Measurements from ENCODE around the gene CFDP1.

The CFDP1 gene

GRCh38 chr16:75319513-75320411, 113.5 kb downstream of the CFDP1 start:
- Histone ChIP-seq H3K36me3 (ENCODE audit: insufficient read depth, low read length) (no peaks in the 10 kb centered on the region; the same call in none of the 2 replicates), H3K9ac (ENCODE audit: low read depth, low read length) (no peak overlapping the region), H3K4me1 (ENCODE audit: insufficient read depth, low read length) (peaks cover 14% of the 10 kb centered on the region; the same call in 1 of the 2 replicates), H3K9me3 (ENCODE audit: control insufficient read depth, insufficient read depth, low read length) (no peaks in the 10 kb centered on the region)

- no peak overlapping the region for H3K9ac ChIP-seq (ENCODE audit: low read depth, low read length)
- peaks cover 10% of the 10 kb centered on the region; the same call in 1 of the 2 replicates for H3K4me1 ChIP-seq (ENCODE audit: insufficient read depth, low read length)
- no peaks in the 10 kb centered on the region; the same call in none of the 2 replicates for H3K36me3 ChIP-seq (ENCODE audit: insufficient read depth, low read length)
- H3K9me3 ChIP-seq (ENCODE audit: control insufficient read depth, insufficient read depth, low read length): no peaks in the 10 kb centered on the region
These were observed 114.6 kb downstream of the CFDP1 start for GRCh38 chr16:75318737-75319136.

- H3K36me3 ChIP-seq (ENCODE audit: insufficient read depth, low read length): no peaks in the 10 kb centered on the region; the same call in none of the 2 replicates
- peaks cover 10% of the 10 kb centered on the region; the same call in 1 of the 2 replicates for H3K4me1 ChIP-seq (ENCODE audit: insufficient read depth, low read length)
- H3K9ac ChIP-seq (ENCODE audit: low read depth, low read length): no peak overlapping the region
- H3K9me3 ChIP-seq (ENCODE audit: control insufficient read depth, insufficient read depth, low read length): no peaks in the 10 kb centered on the region
These were observed 115.8 kb downstream of the CFDP1 start for GRCh38 chr16:75317532-75317931.

- no peak overlapping the region for H3K9ac ChIP-seq (ENCODE audit: low read depth, low read length)
- H3K4me1 ChIP-seq (ENCODE audit: insufficient read depth, low read length): peaks cover 10% of the 10 kb centered on the region; the same call in 1 of the 2 replicates
- H3K36me3 ChIP-seq (ENCODE audit: insufficient read depth, low read length): no peaks in the 10 kb centered on the region; the same call in none of the 2 replicates
- H3K9me3 ChIP-seq (ENCODE audit: control insufficient read depth, insufficient read depth, low read length): no peaks in the 10 kb centered on the region
These were observed 116.2 kb downstream of the CFDP1 start for GRCh38 chr16:75317101-75317522.

GRCh38 chr16:75315539-75316306, 117.6 kb downstream of the CFDP1 start:
- H3K36me3 ChIP-seq (ENCODE audit: insufficient read depth, low read length): no peaks in the 10 kb centered on the region; the same call in none of the 2 replicates
- peaks cover 9% of the 10 kb centered on the region; the same call in 1 of the 2 replicates for H3K4me1 ChIP-seq (ENCODE audit: insufficient read depth, low read length)
- H3K9ac ChIP-seq (ENCODE audit: low read depth, low read length): no peak overlapping the region
- H3K9me3 ChIP-seq (ENCODE audit: control insufficient read depth, insufficient read depth, low read length): no peaks in the 10 kb centered on the region

GRCh38 chr16:75312875-75313274, 120.4 kb downstream of the CFDP1 start:
- Histone ChIP-seq H3K9ac (ENCODE audit: low read depth, low read length) (no peak overlapping the region), H3K9me3 (ENCODE audit: control insufficient read depth, insufficient read depth, low read length) (no peaks in the 10 kb centered on the region), H3K4me1 (ENCODE audit: insufficient read depth, low read length) (no peaks in the 10 kb centered on the region), H3K36me3 (ENCODE audit: insufficient read depth, low read length) (no peaks in the 10 kb centered on the region; the same call in 1 of the 2 replicates)

GRCh38 chr16:75311383-75311938, 121.8 kb downstream of the CFDP1 start:
- no peaks in the 10 kb centered on the region for H3K9me3 ChIP-seq (ENCODE audit: control insufficient read depth, insufficient read depth, low read length)
- peaks cover 3% of the 10 kb centered on the region; the same call in 1 of the 2 replicates for H3K4me1 ChIP-seq (ENCODE audit: insufficient read depth, low read length)
- no peaks in the 10 kb centered on the region; the same call in 1 of the 2 replicates for H3K36me3 ChIP-seq (ENCODE audit: insufficient read depth, low read length)
- H3K9ac ChIP-seq (ENCODE audit: low read depth, low read length): no peak overlapping the region

GRCh38 chr16:75310541-75310940, 122.8 kb downstream of the CFDP1 start:
- Histone ChIP-seq H3K4me1 (ENCODE audit: insufficient read depth, low read length) (peaks cover 11% of the 10 kb centered on the region), H3K36me3 (ENCODE audit: insufficient read depth, low read length) (no peaks in the 10 kb centered on the region; the same call in 1 of the 2 replicates), H3K9ac (ENCODE audit: low read depth, low read length) (no peak overlapping the region), H3K9me3 (ENCODE audit: control insufficient read depth, insufficient read depth, low read length) (no peaks in the 10 kb centered on the region)

- Histone ChIP-seq H3K36me3 (ENCODE audit: insufficient read depth, low read length) (no peaks in the 10 kb centered on the region; the same call in 1 of the 2 replicates), H3K9me3 (ENCODE audit: control insufficient read depth, insufficient read depth, low read length) (no peaks in the 10 kb centered on the region), H3K4me1 (ENCODE audit: insufficient read depth, low read length) (peaks cover 17% of the 10 kb centered on the region), H3K9ac (ENCODE audit: low read depth, low read length) (no peak overlapping the region)
These were observed 123.3 kb downstream of the CFDP1 start for GRCh38 chr16:75309899-75310430.

GRCh38 chr16:75309156-75309555, 124.1 kb downstream of the CFDP1 start:
- Histone ChIP-seq H3K4me1 (ENCODE audit: insufficient read depth, low read length) (peaks cover 20% of the 10 kb centered on the region), H3K36me3 (ENCODE audit: insufficient read depth, low read length) (no peaks in the 10 kb centered on the region), H3K9me3 (ENCODE audit: control insufficient read depth, insufficient read depth, low read length) (no peaks in the 10 kb centered on the region), H3K9ac (ENCODE audit: low read depth, low read length) (no peak overlapping the region)

GRCh38 chr16:75308011-75308410, 125.3 kb downstream of the CFDP1 start:
- Histone ChIP-seq H3K9me3 (ENCODE audit: control insufficient read depth, insufficient read depth, low read length) (no peaks in the 10 kb centered on the region), H3K4me1 (ENCODE audit: insufficient read depth, low read length) (peaks cover 20% of the 10 kb centered on the region), H3K9ac (ENCODE audit: low read depth, low read length) (no peak overlapping the region), H3K36me3 (ENCODE audit: insufficient read depth, low read length) (no peaks in the 10 kb centered on the region; the same call in none of the 2 replicates)

- Histone ChIP-seq H3K9ac (ENCODE audit: low read depth, low read length) (no peak overlapping the region), H3K9me3 (ENCODE audit: control insufficient read depth, insufficient read depth, low read length) (no peaks in the 10 kb centered on the region), H3K36me3 (ENCODE audit: insufficient read depth, low read length) (no peaks in the 10 kb centered on the region; the same call in none of the 2 replicates), H3K4me1 (ENCODE audit: insufficient read depth, low read length) (peaks cover 20% of the 10 kb centered on the region)
These were observed 125.8 kb downstream of the CFDP1 start for GRCh38 chr16:75307506-75307905.

GRCh38 chr16:75306099-75306762, 127.1 kb downstream of the CFDP1 start:
- Histone ChIP-seq H3K4me1 (ENCODE audit: insufficient read depth, low read length) (peaks cover 20% of the 10 kb centered on the region), H3K9me3 (ENCODE audit: control insufficient read depth, insufficient read depth, low read length) (no peaks in the 10 kb centered on the region), H3K9ac (ENCODE audit: low read depth, low read length) (no peak overlapping the region), H3K36me3 (ENCODE audit: insufficient read depth, low read length) (no peaks in the 10 kb centered on the region; the same call in none of the 2 replicates)

Measured in ES-I3 (cell line).